ENCODE data around the gene DHRS7C.

GRCh38 chr17:9790316-9790715 is 1.1 kb downstream of the DHRS7C start:
- no peak for TF ChIP-seq CTCF (IDR thresholded peaks at IDR 0.05)
- no peak for TF ChIP-seq POLR2A (IDR thresholded peaks at IDR 0.05)

Data from testis (tissue), 2 donors.